Adrenal gland (tissue), 12 donors: ENCODE results near the gene NDOR1. TPM values are rescaled to one million over a fixed set of nuclear protein-coding genes. Genes with fewer than 3 reads are reported as not detected.
A peak's percentile ranks its signal among the peaks of the same experiment; 100 is the strongest.

Source experiments
- DNase-seq, 7 donors: peaks; one replicate each; pipeline ENCODE4 v3.0.0-alpha.2; 2019 to 2020
- H3K27ac ChIP-seq, 5 donors: fragments of 200-600 bp; sonication (generic) in 4 of 5; 1 replicate in 3 of 5; 2 replicates in 2 of 5; pipeline versions ENCODE4 v1.5.1 to v1.8.0; 2016 to 2020; ENCODE audit warnings: mild to moderate bottlenecking in 1 of 5
- H3K27me3 ChIP-seq: fragments of 200-600 bp; 2 replicates; pipeline ENCODE4 v1.8.0; 2021
- H3K36me3 ChIP-seq, 2 donors: fragments of 200-600 bp; replicated peaks in 1 of 2; 1 replicate in 1 of 2; 2 replicates in 1 of 2; pipeline versions ENCODE4 v1.5.1 to v1.8.0; 2018 to 2022
- H3K4me1 ChIP-seq, 2 donors: fragments of 200-600 bp; replicated peaks in 1 of 2; 1 replicate in 1 of 2; 2 replicates in 1 of 2; pipeline versions ENCODE4 v1.5.1 to v1.8.0; 2018 to 2021
- H3K4me3 ChIP-seq, 4 donors: fragments of 200-600 bp; sonication (generic) in 3 of 4; one replicate each; pipeline ENCODE4 v1.5.1; 2016 to 2018
- H3K9me3 ChIP-seq, 3 donors: fragments of 200-600 bp; sonication (generic) in 1 of 3; replicated peaks in 1 of 3; 1 replicate in 2 of 3; 2 replicates in 1 of 3; pipeline versions ENCODE4 v1.5.1 to v1.8.0; 2016 to 2021
- CTCF ChIP-seq, 6 experiments: fragments of 450-650 bp in 4 of 6; fragments of 200-600 bp in 2 of 6; sonication (generic) in 1 of 6; IDR thresholded peaks; 1 replicate in 5 of 6; 2 replicates in 1 of 6; pipeline versions ENCODE4 v1.5.1 to v1.8.0; 2016 to 2021; ENCODE audit warnings: antibody characterized with exemption in 6 of 6, mild to moderate bottlenecking in 2 of 6, moderate library complexity in 1 of 6
- POLR2A ChIP-seq, 2 donors: fragments of 450-650 bp; IDR thresholded peaks; one replicate each; pipeline ENCODE4 v1.6.1; 2017; ENCODE audit warnings: antibody characterized with exemption in 2 of 2, mild to moderate bottlenecking in 2 of 2, moderate library complexity in 1 of 2
- WGBS, 4 donors: extraction: QIAGEN DNeasy Blood & Tissue Kit in 2 of 4; methylation state at CpG; one replicate each; pipeline versions ENCODE4 v1.1.5 to v1.1.7; 2013 to 2017; 5-methylcytosine and 5-hydroxymethylcytosine counted together
- intact Hi-C, 2 donors: fragments of 100-400 bp; cut with DNase I; formaldehyde crosslinking; loops; one replicate each; pipeline versions ENCODE4 v1.14.1 to v1.15.0; 2022 to 2023
- polyA plus RNA-seq, 3 donors: library from polyadenylated mRNA; stranded (reverse); fragments of 200-250 nt in 2 of 3; fragments of 350-450 nt in 1 of 3; fragmentation: Illumina TruSeq in 1 of 3; extraction: RNeasy Lipid Tissue Mini Kit (QIAGEN cat#74804) in 1 of 3; gene quantifications; one replicate each; pipeline ENCODE4 v1.2.3, GENCODE V29; 2013 to 2014
- total RNA-seq, 9 donors: library from RNA; depleted of rRNA in 4 of 9; stranded (reverse); fragments of >200 nt in 4 of 9; fragments of 120-200 nt in 1 of 9; fragmentation: NEBNext Ultra II Directional in 1 of 9; extraction: Animal tissue kit (Norgen Biotek cat#: 25700) in 1 of 9; gene quantifications; one replicate each; pipeline versions ENCODE4 v1.1.0 to v1.2.4, GENCODE V29; 2013 to 2023
- donor health status: healthy with polysubstance abuse.
- donor health status: Bipolar disorder and iron deficiency.
- donor health status: DM: yes; HTN: yes; CAD: no.
- donor health status: DM: no; HTN: no; CAD: no.
- donor health status: DM: no; HTN: no; CAD: no.
- donor health status: DM: yes; HTN: yes; CAD: no.

Gene NDOR1
- total and polyA plus RNA-seq, 12 donors = 1.6 to 36.4 (median 13.7) TPM

GRCh38 chr9:137235424-137236237 lies 30.1 kb downstream of the NDOR1 start:
- intact Hi-C loops = loop anchor here in 1 of 2 donors (10.0 kb wide), 1 partner anchor 451 kb away; no protein-coding TSS in a partner anchor
- Histone ChIP-seq H3K9me3 (no peaks in the 10 kb centered on the region), H3K27ac (no peak overlapping the region), H3K4me3 (no peak overlapping the region), H3K27me3 (peaks cover 30% of the 10 kb centered on the region), H3K36me3 (no peaks in the 10 kb centered on the region), H3K4me1 (peaks cover 7 to 23% of the 10 kb centered on the region in 2 donors)
- 54 to 66% (median 63%) methylated on average over 14 to 35 of the region's 35 CpGs for WGBS, 4 donors
- TF ChIP-seq CTCF (IDR thresholded peaks at IDR 0.05) = no peak
- TF ChIP-seq POLR2A (IDR thresholded peaks at IDR 0.05) = no peak
- no peak for DNase-seq

- TF ChIP-seq POLR2A (IDR thresholded peaks at IDR 0.05) (no peak), CTCF (IDR thresholded peaks at IDR 0.05) (peak; percentile 97 to 100 (median 98))
- Histone ChIP-seq H3K36me3 (no peaks in the 10 kb centered on the region), H3K27ac (no peak overlapping the region), H3K9me3 (no peaks in the 10 kb centered on the region), H3K4me1 (peaks cover 7 to 23% of the 10 kb centered on the region in 2 donors), H3K4me3 (no peak overlapping the region), H3K27me3 (peaks cover 22% of the 10 kb centered on the region)
- DNase-seq = peak; percentile 82 to 93 (median 88)
- WGBS, 4 donors = 3 to 10% (median 6%) methylated on average over 4 to 31 of the region's 31 CpGs
- intact Hi-C loops = loop anchor here in 1 of 2 donors (10.0 kb wide), 1 partner anchor 452 kb away; no protein-coding TSS in a partner anchor
These were observed 30.9 kb downstream of the NDOR1 start for GRCh38 chr9:137236238-137236935.

GRCh38 chr9:137236936-137237421 lies 31.5 kb downstream of the NDOR1 start:
- no peak overlapping the region for H3K4me3 ChIP-seq
- peaks cover 7 to 25% of the 10 kb centered on the region in 2 donors for H3K4me1 ChIP-seq
- no peak overlapping the region for H3K27ac ChIP-seq
- intact Hi-C loops = loop anchor here in 1 of 2 donors (10.0 kb wide), 1 partner anchor 452 kb away; no protein-coding TSS in a partner anchor
- no peak for DNase-seq
- WGBS, 4 donors = 10 to 93% (median 44%) methylated on average over 2 to 11 of the region's 11 CpGs
- H3K27me3 ChIP-seq = peaks cover 17% of the 10 kb centered on the region
- H3K9me3 ChIP-seq = no peaks in the 10 kb centered on the region
- TF ChIP-seq CTCF (IDR thresholded peaks at IDR 0.05) (no peak), POLR2A (IDR thresholded peaks at IDR 0.05) (no peak)
- peaks cover 0 to under 1% of the 10 kb centered on the region in 2 donors for H3K36me3 ChIP-seq
